Lower lobe of right lung (tissue), 2 donors: ENCODE measurements around the gene FADS6. TPM values are rescaled to one million over a fixed set of nuclear protein-coding genes. Genes with fewer than 3 reads are reported as not detected.

Experiments
- ATAC-seq, 2 donors: fragments of 200-7000 bp; cut with Tn5 transposase; one replicate each; pipeline ENCODE4 v1.9.1; 2020 to 2022; ENCODE audit warnings: mild to moderate bottlenecking in 2 of 2, moderate library complexity in 2 of 2
- DNase-seq: peaks from one replicate; pipeline ENCODE4 v3.0.0-alpha.2; 2020
- H3K27ac ChIP-seq: fragments of 200-600 bp; one replicate; pipeline ENCODE4 v1.8.0; 2022
- H3K27me3 ChIP-seq: fragments of 200-600 bp; one replicate; pipeline ENCODE4 v1.8.0; 2022; ENCODE audit warnings: low read depth
- H3K36me3 ChIP-seq: fragments of 200-600 bp; one replicate; pipeline ENCODE4 v1.8.0; 2022; ENCODE audit warnings: mild to moderate bottlenecking
- H3K4me1 ChIP-seq: fragments of 200-600 bp; one replicate; pipeline ENCODE4 v1.8.0; 2022
- H3K4me3 ChIP-seq: fragments of 200-600 bp; one replicate; pipeline ENCODE4 v1.8.0; 2022; ENCODE audit warnings: mild to moderate bottlenecking
- H3K9me3 ChIP-seq: fragments of 200-600 bp; one replicate; pipeline ENCODE4 v1.8.0; 2022
- intact Hi-C: fragments of 100-400 bp; cut with DNase I; formaldehyde crosslinking; loops from one replicate; pipeline ENCODE4 v1.11.0; 2022
- total RNA-seq: library from RNA; stranded (reverse); fragmentation: NEBNext Ultra II Directional; extraction: Animal tissue kit (Norgen Biotek cat#: 25700); gene quantifications from one replicate; pipeline ENCODE4 v1.2.1, GENCODE V29; 2021
- TF ChIP-seq, protein P1 (sequence below): fragments of 200-600 bp; IDR thresholded peaks from one replicate; pipeline ENCODE4 v1.8.0; 2022; ENCODE audit warnings: antibody characterized with exemption, mild to moderate bottlenecking
- donor health status: DM: no; HTN: yes; CAD: no; lungs with severe emphysema.

FADS6 gene
- total RNA-seq, 1 donor from 2014 or later, result not detected

DNA sequence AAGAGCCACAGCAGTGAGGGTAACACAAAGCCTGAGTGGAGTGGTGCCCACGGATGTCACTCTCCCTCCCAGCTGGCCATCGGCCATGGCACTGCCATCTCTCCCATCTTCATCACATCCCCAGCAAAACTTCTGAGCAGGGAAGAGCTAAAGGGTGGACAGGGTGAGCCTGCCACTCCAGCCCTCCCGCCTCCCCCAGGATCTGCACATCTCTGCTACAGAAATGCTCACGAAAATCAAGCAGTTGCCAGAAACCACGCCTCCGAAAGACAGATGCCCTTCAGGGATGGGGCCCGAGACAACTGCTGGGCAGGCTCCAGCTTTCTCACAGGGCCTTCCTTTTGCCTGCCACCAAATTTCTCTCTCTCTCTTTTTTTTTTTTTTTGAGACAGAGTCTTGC lies 37.3 kb downstream of the FADS6 start:
- ATAC-seq (no peak), DNase-seq (no peak)
- TF ChIP-seq, protein P1, sequence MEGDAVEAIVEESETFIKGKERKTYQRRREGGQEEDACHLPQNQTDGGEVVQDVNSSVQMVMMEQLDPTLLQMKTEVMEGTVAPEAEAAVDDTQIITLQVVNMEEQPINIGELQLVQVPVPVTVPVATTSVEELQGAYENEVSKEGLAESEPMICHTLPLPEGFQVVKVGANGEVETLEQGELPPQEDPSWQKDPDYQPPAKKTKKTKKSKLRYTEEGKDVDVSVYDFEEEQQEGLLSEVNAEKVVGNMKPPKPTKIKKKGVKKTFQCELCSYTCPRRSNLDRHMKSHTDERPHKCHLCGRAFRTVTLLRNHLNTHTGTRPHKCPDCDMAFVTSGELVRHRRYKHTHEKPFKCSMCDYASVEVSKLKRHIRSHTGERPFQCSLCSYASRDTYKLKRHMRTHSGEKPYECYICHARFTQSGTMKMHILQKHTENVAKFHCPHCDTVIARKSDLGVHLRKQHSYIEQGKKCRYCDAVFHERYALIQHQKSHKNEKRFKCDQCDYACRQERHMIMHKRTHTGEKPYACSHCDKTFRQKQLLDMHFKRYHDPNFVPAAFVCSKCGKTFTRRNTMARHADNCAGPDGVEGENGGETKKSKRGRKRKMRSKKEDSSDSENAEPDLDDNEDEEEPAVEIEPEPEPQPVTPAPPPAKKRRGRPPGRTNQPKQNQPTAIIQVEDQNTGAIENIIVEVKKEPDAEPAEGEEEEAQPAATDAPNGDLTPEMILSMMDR, result no peak
- no peaks in the 10 kb centered on the region for H3K36me3 ChIP-seq
- H3K9me3 ChIP-seq, result no peaks in the 10 kb centered on the region
- H3K27ac ChIP-seq, result no peak overlapping the region
- peaks cover 23% of the 10 kb centered on the region for H3K4me1 ChIP-seq
- intact Hi-C loops, result no loop called here
- H3K4me3 ChIP-seq, result no peak overlapping the region
- peaks cover 87% of the 10 kb centered on the region for H3K27me3 ChIP-seq

DNA sequence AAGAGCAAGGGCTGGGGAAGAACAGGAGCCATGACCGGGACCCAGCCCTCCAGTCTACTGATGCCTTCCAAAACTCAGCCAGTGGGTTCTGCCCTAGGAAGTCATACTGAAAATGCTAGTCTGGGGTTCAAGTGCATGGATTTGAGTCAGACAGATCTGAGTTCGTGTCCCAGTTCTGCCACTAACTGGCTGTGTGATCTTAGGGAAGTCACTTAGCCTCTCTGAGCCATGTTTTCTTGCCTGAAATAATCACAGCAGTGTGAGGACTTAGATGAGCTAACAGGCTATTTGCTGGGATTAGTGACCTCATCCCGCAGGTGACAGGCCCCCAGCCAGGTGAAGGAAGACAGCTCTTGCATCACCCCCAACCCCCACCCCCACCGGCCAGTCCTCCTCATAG lies 38.1 kb downstream of the FADS6 start:
- no peaks in the 10 kb centered on the region for H3K9me3 ChIP-seq
- DNase-seq, result no peak
- intact Hi-C loops, result no loop called here
- H3K4me3 ChIP-seq, result no peak overlapping the region
- no peak overlapping the region for H3K27ac ChIP-seq
- ATAC-seq, result no peak
- H3K27me3 ChIP-seq, result peaks cover 87% of the 10 kb centered on the region
- peaks cover 16% of the 10 kb centered on the region for H3K4me1 ChIP-seq
- TF ChIP-seq, protein P1, result no peak
- no peaks in the 10 kb centered on the region for H3K36me3 ChIP-seq

DNA sequence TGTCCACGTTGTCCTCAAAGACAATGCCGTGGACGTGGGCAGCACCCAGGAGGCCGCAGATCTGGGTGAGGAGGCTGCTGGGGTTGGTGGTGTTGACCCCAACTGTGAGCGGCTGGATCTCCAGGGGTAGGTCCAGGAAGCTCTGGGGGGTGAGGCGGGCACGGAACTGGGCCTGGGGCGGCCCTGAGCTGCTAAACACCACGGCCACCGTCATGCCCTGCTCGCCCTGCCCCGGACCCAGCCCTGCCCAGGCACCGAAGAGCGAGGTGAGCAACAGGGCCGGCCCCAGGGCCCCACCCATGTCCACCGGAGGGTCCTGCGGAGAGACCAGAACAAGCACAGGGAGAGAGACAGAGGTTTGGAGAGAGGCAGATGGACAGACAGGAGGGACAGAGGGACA lies 38.6 kb downstream of the FADS6 start:
- Histone ChIP-seq H3K27ac (no peak overlapping the region), H3K36me3 (no peaks in the 10 kb centered on the region), H3K4me3 (no peak overlapping the region), H3K9me3 (no peaks in the 10 kb centered on the region), H3K4me1 (peaks cover 11% of the 10 kb centered on the region), H3K27me3 (peaks cover 87% of the 10 kb centered on the region)
- DNase-seq (no peak), ATAC-seq (no peak)
- TF ChIP-seq, protein P1, result no peak
- intact Hi-C loops, result no loop called here

DNA sequence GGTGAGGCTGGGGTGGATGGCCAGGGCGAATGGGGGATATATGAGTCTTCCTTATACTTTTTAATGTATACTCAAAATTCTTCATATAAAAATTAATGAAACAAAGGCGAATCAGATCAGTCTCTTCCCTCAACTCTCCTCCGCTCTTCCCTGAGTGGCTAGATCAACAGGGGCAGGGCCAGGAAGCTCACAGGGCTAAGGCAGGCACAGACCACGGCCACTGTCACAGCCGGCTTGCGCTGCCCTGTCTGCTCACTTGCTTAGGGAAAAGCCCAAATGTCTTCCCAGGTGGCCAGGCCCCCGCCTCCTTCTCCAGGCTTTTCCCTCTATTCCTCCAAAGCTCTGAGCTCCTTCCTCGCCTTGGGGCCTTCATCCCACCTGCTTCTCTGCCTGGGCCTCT lies 39.8 kb downstream of the FADS6 start:
- DNase-seq (no peak), ATAC-seq (no peak)
- intact Hi-C loops, result no loop called here
- no peak overlapping the region for H3K27ac ChIP-seq
- no peaks in the 10 kb centered on the region for H3K36me3 ChIP-seq
- H3K4me3 ChIP-seq, result no peak overlapping the region
- peaks cover 11% of the 10 kb centered on the region for H3K4me1 ChIP-seq
- TF ChIP-seq, protein P1, result no peak
- no peaks in the 10 kb centered on the region for H3K9me3 ChIP-seq
- peaks cover 76% of the 10 kb centered on the region for H3K27me3 ChIP-seq

DNA sequence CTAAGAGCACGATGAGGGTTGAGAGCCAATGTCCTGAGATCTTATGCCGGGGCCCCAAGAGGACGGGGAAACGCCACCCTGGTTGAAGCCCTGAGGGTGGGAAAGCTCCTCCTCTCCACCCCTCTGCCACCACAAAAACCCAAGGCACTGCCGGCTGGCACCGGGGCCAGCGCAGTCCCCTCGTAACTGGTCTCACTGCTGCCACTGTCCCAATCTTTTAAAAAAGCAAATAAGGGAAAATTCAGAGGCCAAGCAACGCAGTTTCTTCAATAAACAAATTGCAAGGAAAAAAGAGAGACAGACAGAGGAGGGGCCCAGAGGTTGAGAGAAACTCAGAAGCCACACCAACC lies 40.4 kb downstream of the FADS6 start:
- peaks cover 73% of the 10 kb centered on the region for H3K27me3 ChIP-seq
- peaks cover 11% of the 10 kb centered on the region for H3K4me1 ChIP-seq
- TF ChIP-seq, protein P1, result no peak
- no peak overlapping the region for H3K27ac ChIP-seq
- no peak for DNase-seq
- no peaks in the 10 kb centered on the region for H3K9me3 ChIP-seq
- intact Hi-C loops, result no loop called here
- ATAC-seq, result no peak
- no peaks in the 10 kb centered on the region for H3K36me3 ChIP-seq
- no peak overlapping the region for H3K4me3 ChIP-seq
